8988T (cell line): ENCODE data around the gene CCSER2.
"Not testable (repeated sequence)": the region's sequence is repeated elsewhere in the genome, so short reads cannot be mapped to it uniquely, and the experiment has no call there.

Experiments
- DNase-seq: peaks from one replicate; pipeline ENCODE4 v3.0.0; 2011

Gene CCSER2

DNA sequence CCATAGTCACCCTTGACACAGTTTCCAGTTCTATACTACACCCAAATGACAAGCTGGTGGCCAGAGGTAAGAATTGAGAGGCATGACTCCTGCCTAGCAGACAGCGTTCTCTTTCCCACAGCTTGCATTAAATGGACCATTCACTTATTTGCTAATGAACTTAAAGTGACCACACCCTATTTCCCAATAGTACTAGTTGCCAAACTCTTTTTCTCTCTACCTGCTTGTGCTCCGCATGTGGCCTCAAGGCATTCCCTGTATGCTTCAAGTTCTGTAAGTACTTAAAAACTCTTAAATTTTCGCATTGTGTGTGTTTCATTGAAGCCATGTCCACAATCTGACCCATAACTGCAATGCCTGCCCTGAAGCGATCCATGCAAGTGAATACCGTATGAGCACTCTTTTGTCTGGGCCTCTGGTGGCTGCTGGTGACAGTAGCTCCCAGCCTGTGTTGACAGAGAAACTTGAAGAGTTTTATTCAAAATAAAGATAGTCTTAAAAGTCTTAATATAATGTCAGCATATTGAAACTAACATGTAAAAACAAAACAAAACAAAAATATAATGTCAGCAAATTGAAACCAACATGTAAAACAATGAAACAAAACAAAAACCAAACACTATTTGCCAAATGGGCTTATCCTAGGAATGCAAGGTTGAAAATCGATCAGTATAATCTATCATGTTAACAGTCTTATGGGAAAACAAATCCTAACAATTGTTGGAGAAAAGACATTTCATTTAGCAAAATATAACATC lies 73.6 kb downstream of the CCSER2 start:
- DNase-seq = no peak

- no peak for DNase-seq
These were observed 76.4 kb downstream of the CCSER2 start for GRCh38 chr10:84404783-84405182.

DNA sequence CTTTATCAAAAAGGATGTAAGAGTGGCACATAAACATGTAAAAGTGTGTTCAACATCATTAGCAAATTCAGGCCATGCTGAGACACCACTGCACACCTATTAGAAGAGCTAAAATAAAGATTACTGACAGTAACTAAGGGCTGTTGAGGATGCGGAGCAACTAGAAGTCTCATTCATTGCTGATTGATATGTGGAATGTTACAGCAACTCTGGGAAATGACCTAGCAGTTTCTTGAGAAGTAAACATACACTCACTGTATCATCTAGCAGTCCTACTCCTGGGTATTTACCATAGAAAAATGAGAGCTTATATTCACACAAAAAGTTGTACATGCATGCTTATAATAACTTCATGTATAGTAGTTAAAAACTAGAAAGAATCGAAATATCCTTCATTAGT lies 77.3 kb downstream of the CCSER2 start:
- DNase-seq = no peak

- no peak for DNase-seq
These were observed 78.2 kb downstream of the CCSER2 start for GRCh38 chr10:84406561-84406960.

DNA sequence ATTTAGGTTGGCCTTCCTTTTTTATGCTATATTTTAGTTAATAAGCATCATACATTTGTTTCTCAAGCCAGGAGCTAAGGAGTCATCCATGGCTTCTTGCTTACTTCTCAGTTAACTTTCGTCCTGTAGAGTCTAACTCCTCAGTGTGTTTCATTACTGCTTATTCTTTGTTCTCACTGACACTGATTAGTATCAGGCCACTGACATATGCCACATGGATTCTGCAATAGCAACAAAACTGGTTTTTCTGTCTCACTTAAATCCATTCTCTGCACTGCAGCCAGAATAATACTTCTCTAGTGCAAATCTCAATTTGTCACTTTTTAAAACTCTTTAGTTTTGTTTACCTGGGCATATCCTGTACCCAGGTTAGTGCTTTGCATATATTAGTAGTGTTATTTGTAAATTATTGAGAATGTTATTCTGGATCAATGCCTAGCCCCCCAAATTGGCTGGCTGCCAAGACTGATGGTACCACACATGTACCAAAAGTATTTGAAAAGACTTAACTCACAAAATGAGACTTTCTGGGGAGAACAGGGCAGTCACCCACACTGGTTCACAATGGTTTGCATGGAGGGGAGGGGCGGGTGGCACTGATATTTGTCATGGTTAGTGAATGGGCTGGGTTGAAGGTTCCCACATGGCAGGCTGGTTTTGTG lies 79.1 kb downstream of the CCSER2 start:
- DNase-seq = no peak

DNA sequence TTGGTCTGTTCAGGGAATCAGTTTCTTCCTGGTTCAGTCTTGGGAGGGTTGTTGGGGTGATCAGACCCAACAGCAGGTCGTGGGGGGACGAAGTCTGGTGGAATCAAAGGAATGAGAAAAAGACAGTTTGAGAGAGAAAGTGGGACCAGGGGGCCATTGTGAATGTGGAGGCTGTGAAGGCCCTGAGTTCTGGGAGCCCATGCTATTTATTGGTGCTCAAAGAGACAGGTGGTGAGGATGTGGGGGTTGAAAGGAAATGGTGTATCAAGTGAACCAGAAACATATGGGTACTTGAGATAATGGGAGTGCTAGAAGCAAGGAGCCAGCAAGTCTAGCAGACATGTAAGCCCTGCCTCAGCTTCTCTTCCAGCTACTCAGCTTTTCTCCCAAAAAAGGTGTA lies 84.1 kb downstream of the CCSER2 start:
- DNase-seq = no peak

GRCh38 chr10:84414110-84414509 lies 85.7 kb downstream of the CCSER2 start:
- DNase-seq = not testable (repeated sequence)

- no peak for DNase-seq
These were observed 87.3 kb downstream of the CCSER2 start for GRCh38 chr10:84415539-84416244.

GRCh38 chr10:84416245-84416555 lies 87.8 kb downstream of the CCSER2 start:
- no peak for DNase-seq

GRCh38 chr10:84423719-84424118 lies 95.3 kb downstream of the CCSER2 start:
- no peak for DNase-seq

GRCh38 chr10:84424731-84425167 lies 96.4 kb downstream of the CCSER2 start:
- no peak for DNase-seq

GRCh38 chr10:84427903-84428650 lies 99.7 kb downstream of the CCSER2 start:
- no peak for DNase-seq

- no peak for DNase-seq
These were observed 100.3 kb downstream of the CCSER2 start for GRCh38 chr10:84428711-84429110.

DNA sequence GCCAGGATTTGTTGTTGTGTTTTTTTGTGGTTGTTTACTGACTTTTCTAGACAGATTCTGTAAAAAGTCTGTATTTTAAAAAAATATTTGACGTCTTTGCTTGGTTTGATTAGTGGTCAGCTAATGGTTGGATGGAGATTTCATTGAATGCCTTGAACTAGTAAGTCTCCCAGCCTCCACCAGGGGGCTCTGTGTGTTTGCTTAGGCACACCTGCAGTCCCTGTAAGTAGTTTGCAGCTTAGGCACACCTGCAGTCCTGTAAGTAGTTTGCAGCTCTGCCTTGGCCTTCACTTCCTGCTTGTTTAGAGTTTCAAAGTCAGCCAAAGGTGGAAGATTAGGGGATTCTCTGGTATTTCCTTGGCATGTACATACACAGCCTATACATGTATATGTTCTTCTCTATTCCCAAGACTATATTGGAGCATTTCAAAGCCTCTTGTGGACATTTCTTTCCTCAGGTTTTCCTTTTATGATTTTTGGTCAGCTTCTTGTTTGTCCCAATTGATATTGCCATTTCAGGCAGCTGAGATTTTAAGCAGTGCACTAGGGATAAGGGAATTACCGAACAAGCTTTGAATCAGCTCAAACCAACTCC lies 101.6 kb downstream of the CCSER2 start:
- DNase-seq = peak; percentile 12

DNA sequence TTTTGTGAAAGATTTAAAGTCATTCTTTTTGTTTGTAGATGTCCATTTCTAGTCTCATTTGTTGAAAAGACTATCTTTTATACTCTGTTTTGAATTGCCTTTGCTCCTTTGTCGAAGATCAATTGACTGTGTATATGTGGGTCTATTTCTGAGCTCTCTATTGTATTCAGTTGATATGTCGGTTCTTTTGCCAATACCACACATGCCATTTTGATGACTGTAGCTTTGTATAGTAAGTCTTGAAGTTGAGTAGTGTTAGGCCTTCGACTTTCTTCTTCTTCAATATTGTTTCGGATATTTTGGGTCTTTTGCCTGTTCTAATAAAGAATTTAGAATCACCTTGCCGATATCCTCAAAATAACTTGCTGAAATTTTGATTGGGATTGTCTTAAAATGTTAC lies 104.5 kb downstream of the CCSER2 start:
- no peak for DNase-seq

GRCh38 chr10:84440781-84441180 lies 112.4 kb downstream of the CCSER2 start:
- DNase-seq = no peak

GRCh38 chr10:84447701-84448400 lies 119.5 kb downstream of the CCSER2 start:
- no peak for DNase-seq

DNA sequence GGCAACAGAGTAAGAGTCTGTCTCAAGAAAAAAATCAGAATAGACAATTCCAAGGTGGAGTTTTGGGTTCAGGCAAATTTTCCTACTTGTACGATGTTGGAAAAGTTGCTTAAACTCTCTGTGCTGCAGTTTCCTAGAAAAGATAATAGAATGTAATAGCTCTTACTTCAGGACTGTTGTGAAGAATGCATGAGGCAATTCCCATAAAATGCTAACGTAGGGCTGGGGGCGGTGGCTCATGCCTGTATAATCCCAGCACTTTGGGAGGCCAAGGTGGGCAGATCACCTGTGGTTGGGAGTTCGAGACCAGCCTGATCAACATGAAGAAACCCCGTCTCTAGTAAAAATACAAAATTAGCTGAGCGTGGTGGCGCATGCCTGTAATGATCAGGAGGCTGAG lies 121.0 kb downstream of the CCSER2 start:
- DNase-seq = not testable (repeated sequence)

GRCh38 chr10:84452003-84452402 lies 123.6 kb downstream of the CCSER2 start:
- no peak for DNase-seq

DNA sequence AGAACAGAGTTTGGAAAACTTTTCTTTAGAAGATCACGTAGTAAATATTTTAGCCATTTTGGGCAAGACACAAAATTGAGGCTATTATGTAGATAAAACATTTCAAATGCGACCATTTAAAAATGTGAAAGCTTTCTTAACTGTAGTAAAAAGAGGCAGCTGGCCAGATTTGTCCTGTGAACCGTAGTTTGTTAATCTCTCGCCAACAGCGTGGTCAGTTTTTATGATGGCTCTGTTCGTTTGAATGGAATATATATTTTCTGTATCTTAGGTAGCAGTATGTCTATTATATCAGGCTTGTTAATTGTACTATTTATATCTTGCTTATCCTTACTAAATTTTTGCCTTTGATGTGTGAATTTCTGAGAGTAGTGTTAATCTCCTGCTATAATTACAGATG lies 124.9 kb downstream of the CCSER2 start:
- no peak for DNase-seq

GRCh38 chr10:84456126-84456525 lies 127.7 kb downstream of the CCSER2 start:
- no peak for DNase-seq

GRCh38 chr10:84460520-84460919 lies 132.1 kb downstream of the CCSER2 start:
- DNase-seq = no peak
